ENCODE data around the gene PRKG1. TPM values are rescaled to one million over a fixed set of nuclear protein-coding genes. Genes with fewer than 3 reads are reported as not detected.

PRKG1 gene
- total and polyA plus RNA-seq, 7 experiments from 2014 or later, result 0.19 TPM; not detected in 6

GRCh38 chr10:51092402-51092801, 18.1 kb downstream of the PRKG1 start:
- Histone ChIP-seq H3K4me3 (ENCODE audit: low read length) (no peak overlapping the region), H3K27ac (ENCODE audit: low read depth, low read length) (no peak overlapping the region), H3K4me1 (ENCODE audit: control insufficient read depth in 2 of 2, insufficient read depth in 2 of 2, low read length in 2 of 2) (no peaks in the 10 kb centered on the region), H3K36me3 (ENCODE audit: control insufficient read depth in 2 of 3, insufficient read depth in 3 of 3, low read length in 3 of 3) (no peaks in the 10 kb centered on the region), H3K27me3 (ENCODE audit: control insufficient read depth in 2 of 2, insufficient read depth in 2 of 2, low read length in 2 of 2) (no peaks in the 10 kb centered on the region), H3K9me3 (ENCODE audit: control insufficient read depth in 2 of 3, low read length in 3 of 3) (no peaks in the 10 kb centered on the region)
- DNase-seq, result no peak
- no peak overlapping the region for H3K4me3 Mint-ChIP-seq
- intact Hi-C loops (cut with micrococcal nuclease), result no loop called here
- ChIA-PET CTCF (no interaction called here), POLR2A (no interaction called here)
- H3K27ac Mint-ChIP-seq, result no peak overlapping the region
- H3K27me3 Mint-ChIP-seq, result peaks cover 0 to 1% (median 0%) of the 10 kb centered on the region in 5 donors
- ATAC-seq, result no peak
- no peaks in the 10 kb centered on the region for H3K36me3 Mint-ChIP-seq
- no peaks in the 10 kb centered on the region for H3K4me1 Mint-ChIP-seq
- no peaks in the 10 kb centered on the region for H3K9me3 Mint-ChIP-seq

GRCh38 chr10:51095444-51095843, 21.2 kb downstream of the PRKG1 start:
- ATAC-seq (no peak), DNase-seq (no peak)
- no peak overlapping the region for H3K27ac Mint-ChIP-seq
- no peak overlapping the region for H3K27ac ChIP-seq (ENCODE audit: low read depth, low read length)
- H3K27me3 Mint-ChIP-seq, result peaks cover 0 to 13% (median 5%) of the 10 kb centered on the region in 5 donors
- CTCF ChIA-PET, result interaction anchor here (0.7 kb wide), 1 partner anchor 73 kb away, joined by 3 read pairs; no protein-coding TSS in a partner anchor
- no peaks in the 10 kb centered on the region for H3K4me1 ChIP-seq (ENCODE audit: control insufficient read depth in 2 of 2, insufficient read depth in 2 of 2, low read length in 2 of 2)
- no peak overlapping the region for H3K4me3 Mint-ChIP-seq
- H3K9me3 Mint-ChIP-seq, result peaks cover 0 to 3% (median 0%) of the 10 kb centered on the region in 11 donors
- H3K36me3 ChIP-seq (ENCODE audit: control insufficient read depth in 2 of 3, insufficient read depth in 3 of 3, low read length in 3 of 3), result no peaks in the 10 kb centered on the region
- no peaks in the 10 kb centered on the region for H3K9me3 ChIP-seq (ENCODE audit: control insufficient read depth in 2 of 3, low read length in 3 of 3)
- POLR2A ChIA-PET, result no interaction called here
- no peaks in the 10 kb centered on the region for H3K27me3 ChIP-seq (ENCODE audit: control insufficient read depth in 2 of 2, insufficient read depth in 2 of 2, low read length in 2 of 2)
- H3K4me1 Mint-ChIP-seq, result no peaks in the 10 kb centered on the region
- intact Hi-C loops (cut with micrococcal nuclease), result no loop called here
- H3K4me3 ChIP-seq (ENCODE audit: low read length), result no peak overlapping the region
- H3K36me3 Mint-ChIP-seq, result no peaks in the 10 kb centered on the region

- Histone ChIP-seq H3K27ac (ENCODE audit: low read depth, low read length) (no peak overlapping the region), H3K9me3 (ENCODE audit: control insufficient read depth in 2 of 3, low read length in 3 of 3) (no peaks in the 10 kb centered on the region), H3K4me1 (ENCODE audit: control insufficient read depth in 2 of 2, insufficient read depth in 2 of 2, low read length in 2 of 2) (no peaks in the 10 kb centered on the region), H3K4me3 (ENCODE audit: low read length) (no peak overlapping the region), H3K27me3 (ENCODE audit: control insufficient read depth in 2 of 2, insufficient read depth in 2 of 2, low read length in 2 of 2) (no peaks in the 10 kb centered on the region), H3K36me3 (ENCODE audit: control insufficient read depth in 2 of 3, insufficient read depth in 3 of 3, low read length in 3 of 3) (no peaks in the 10 kb centered on the region)
- peaks cover 0 to 19% (median 5%) of the 10 kb centered on the region in 5 donors for H3K27me3 Mint-ChIP-seq
- CTCF ChIA-PET, result no interaction called here
- no peak for DNase-seq
- POLR2A ChIA-PET, result no interaction called here
- peaks cover 0 to 6% (median 0%) of the 10 kb centered on the region in 11 donors for H3K9me3 Mint-ChIP-seq
- H3K4me3 Mint-ChIP-seq, result no peak overlapping the region
- no peak overlapping the region for H3K27ac Mint-ChIP-seq
- intact Hi-C loops (cut with micrococcal nuclease), result no loop called here
- no peaks in the 10 kb centered on the region for H3K4me1 Mint-ChIP-seq
- H3K36me3 Mint-ChIP-seq, result no peaks in the 10 kb centered on the region
- no peak for ATAC-seq
Observed at GRCh38 chr10:51097546-51097945, 23.3 kb downstream of the PRKG1 start.

GRCh38 chr10:51100221-51100620, 25.9 kb downstream of the PRKG1 start:
- Mint-ChIP-seq H3K36me3 (no peaks in the 10 kb centered on the region), H3K4me3 (no peak overlapping the region), H3K27me3 (peaks cover 0 to 19% (median 5%) of the 10 kb centered on the region in 5 donors), H3K4me1 (no peaks in the 10 kb centered on the region), H3K27ac (no peak overlapping the region), H3K9me3 (peaks cover 0 to 6% (median 0%) of the 10 kb centered on the region in 11 donors)
- no peaks in the 10 kb centered on the region for H3K36me3 ChIP-seq (ENCODE audit: control insufficient read depth in 2 of 3, insufficient read depth in 3 of 3, low read length in 3 of 3)
- no peaks in the 10 kb centered on the region for H3K4me1 ChIP-seq (ENCODE audit: control insufficient read depth in 2 of 2, insufficient read depth in 2 of 2, low read length in 2 of 2)
- no peak overlapping the region for H3K27ac ChIP-seq (ENCODE audit: low read depth, low read length)
- intact Hi-C loops (cut with micrococcal nuclease), result no loop called here
- H3K4me3 ChIP-seq (ENCODE audit: low read length), result no peak overlapping the region
- ChIA-PET POLR2A (no interaction called here), CTCF (no interaction called here)
- no peaks in the 10 kb centered on the region for H3K27me3 ChIP-seq (ENCODE audit: control insufficient read depth in 2 of 2, insufficient read depth in 2 of 2, low read length in 2 of 2)
- no peaks in the 10 kb centered on the region for H3K9me3 ChIP-seq (ENCODE audit: control insufficient read depth in 2 of 3, low read length in 3 of 3)
- DNase-seq, result no peak
- no peak for ATAC-seq

GRCh38 chr10:51103554-51104217, 29.4 kb downstream of the PRKG1 start:
- Histone ChIP-seq H3K4me1 (ENCODE audit: control insufficient read depth in 2 of 2, insufficient read depth in 2 of 2, low read length in 2 of 2) (no peaks in the 10 kb centered on the region), H3K4me3 (ENCODE audit: low read length) (no peak overlapping the region), H3K36me3 (ENCODE audit: control insufficient read depth in 2 of 3, insufficient read depth in 3 of 3, low read length in 3 of 3) (no peaks in the 10 kb centered on the region), H3K9me3 (ENCODE audit: control insufficient read depth in 2 of 3, low read length in 3 of 3) (no peaks in the 10 kb centered on the region), H3K27ac (ENCODE audit: low read depth, low read length) (no peak overlapping the region), H3K27me3 (ENCODE audit: control insufficient read depth in 2 of 2, insufficient read depth in 2 of 2, low read length in 2 of 2) (no peaks in the 10 kb centered on the region)
- ATAC-seq, result no peak
- DNase-seq, result no peak
- H3K36me3 Mint-ChIP-seq, result no peaks in the 10 kb centered on the region
- ChIA-PET POLR2A (no interaction called here), CTCF (no interaction called here)
- H3K27me3 Mint-ChIP-seq, result peaks cover 0 to 12% (median 5%) of the 10 kb centered on the region in 5 donors
- H3K9me3 Mint-ChIP-seq, result peaks cover 0 to 6% (median 0%) of the 10 kb centered on the region in 11 donors
- H3K4me1 Mint-ChIP-seq, result no peaks in the 10 kb centered on the region
- intact Hi-C loops (cut with micrococcal nuclease), result no loop called here
- no peak overlapping the region for H3K4me3 Mint-ChIP-seq
- H3K27ac Mint-ChIP-seq, result no peak overlapping the region

- Histone ChIP-seq H3K4me3 (ENCODE audit: low read length) (no peak overlapping the region), H3K9me3 (ENCODE audit: control insufficient read depth in 2 of 3, low read length in 3 of 3) (no peaks in the 10 kb centered on the region), H3K27ac (ENCODE audit: low read depth, low read length) (no peak overlapping the region), H3K36me3 (ENCODE audit: control insufficient read depth in 2 of 3, insufficient read depth in 3 of 3, low read length in 3 of 3) (no peaks in the 10 kb centered on the region), H3K4me1 (ENCODE audit: control insufficient read depth in 2 of 2, insufficient read depth in 2 of 2, low read length in 2 of 2) (no peaks in the 10 kb centered on the region), H3K27me3 (ENCODE audit: control insufficient read depth in 2 of 2, insufficient read depth in 2 of 2, low read length in 2 of 2) (no peaks in the 10 kb centered on the region)
- intact Hi-C loops (cut with micrococcal nuclease), result no loop called here
- DNase-seq, result no peak
- no peaks in the 10 kb centered on the region for H3K36me3 Mint-ChIP-seq
- ATAC-seq, result no peak
- H3K9me3 Mint-ChIP-seq, result peaks cover 0 to 4% (median 0%) of the 10 kb centered on the region in 11 donors
- POLR2A ChIA-PET, result no interaction called here
- H3K4me1 Mint-ChIP-seq, result no peaks in the 10 kb centered on the region
- H3K27ac Mint-ChIP-seq, result no peak overlapping the region
- CTCF ChIA-PET, result no interaction called here
- no peak overlapping the region for H3K4me3 Mint-ChIP-seq
- no peaks in the 10 kb centered on the region for H3K27me3 Mint-ChIP-seq
Observed at GRCh38 chr10:51106311-51106945, 32.1 kb downstream of the PRKG1 start.

GRCh38 chr10:51108406-51108805, 34.1 kb downstream of the PRKG1 start:
- no peak overlapping the region for H3K27ac ChIP-seq (ENCODE audit: low read depth, low read length)
- Mint-ChIP-seq H3K4me3 (no peak overlapping the region), H3K36me3 (no peaks in the 10 kb centered on the region), H3K27me3 (no peaks in the 10 kb centered on the region), H3K4me1 (no peaks in the 10 kb centered on the region), H3K9me3 (peaks cover 0 to 4% (median 0%) of the 10 kb centered on the region in 11 donors), H3K27ac (no peak overlapping the region)
- CTCF ChIA-PET, result no interaction called here
- H3K36me3 ChIP-seq (ENCODE audit: control insufficient read depth in 2 of 3, insufficient read depth in 3 of 3, low read length in 3 of 3), result no peaks in the 10 kb centered on the region
- intact Hi-C loops (cut with micrococcal nuclease), result no loop called here
- no peaks in the 10 kb centered on the region for H3K27me3 ChIP-seq (ENCODE audit: control insufficient read depth in 2 of 2, insufficient read depth in 2 of 2, low read length in 2 of 2)
- H3K4me1 ChIP-seq (ENCODE audit: control insufficient read depth in 2 of 2, insufficient read depth in 2 of 2, low read length in 2 of 2), result no peaks in the 10 kb centered on the region
- H3K4me3 ChIP-seq (ENCODE audit: low read length), result no peak overlapping the region
- no peaks in the 10 kb centered on the region for H3K9me3 ChIP-seq (ENCODE audit: control insufficient read depth in 2 of 3, low read length in 3 of 3)
- no peak for ATAC-seq
- DNase-seq, result no peak
- POLR2A ChIA-PET, result no interaction called here

Data from naive thymus-derived CD4-positive, alpha-beta T cell (primary cell).